ENCODE data around the gene UNC93A. TPM values are rescaled to one million over a fixed set of nuclear protein-coding genes. Genes with fewer than 3 reads are reported as not detected.
"Not testable (repeated sequence)": the region's sequence is repeated elsewhere in the genome, so short reads cannot be mapped to it uniquely, and the experiment has no call there.

The UNC93A gene
- total RNA-seq, 2 experiments from 2014 or later = not detected

- Mint-ChIP-seq H3K27me3 (no peaks in the 10 kb centered on the region), H3K27ac (no peak overlapping the region), H3K36me3 (ENCODE audit: low read depth) (no peaks in the 10 kb centered on the region), H3K4me1 (ENCODE audit: low read depth) (no peaks in the 10 kb centered on the region), H3K9me3 (no peaks in the 10 kb centered on the region), H3K4me3 (no peak overlapping the region)
- intact Hi-C loops (cut with micrococcal nuclease) = no loop called here
- DNase-seq = no peak
- POLR2A ChIA-PET = no interaction called here
- CTCF ChIA-PET = no interaction called here
- no peak for ATAC-seq
- no peak for TF ChIP-seq CTCF (IDR thresholded peaks at IDR 0.05)
Observed at GRCh38 chr6:167308207-167308606, 17.1 kb downstream of the UNC93A start.

- ATAC-seq; DNase-seq; H3K4me1 Mint-ChIP-seq (ENCODE audit: low read depth); H3K27ac Mint-ChIP-seq; H3K36me3 Mint-ChIP-seq (ENCODE audit: low read depth); H3K4me3 Mint-ChIP-seq; H3K9me3 Mint-ChIP-seq; POLR2A ChIA-PET; intact Hi-C loops (cut with micrococcal nuclease); H3K27me3 Mint-ChIP-seq: not testable (repeated sequence)
- CTCF ChIA-PET = interaction anchor here (0.7 kb wide), 1 partner anchor 18 kb away, joined by 5 read pairs; the partner anchor contains the start of gene UNC93A
Observed at GRCh38 chr6:167309355-167310192, 18.5 kb downstream of the UNC93A start.

- intact Hi-C loops (cut with micrococcal nuclease) = no loop called here
- ChIA-PET CTCF (no interaction called here), POLR2A (no interaction called here)
- no peaks in the 10 kb centered on the region for H3K36me3 Mint-ChIP-seq (ENCODE audit: low read depth)
- no peak overlapping the region for H3K4me3 Mint-ChIP-seq
- DNase-seq (no peak), ATAC-seq (no peak)
- H3K9me3 Mint-ChIP-seq = no peaks in the 10 kb centered on the region
- H3K27me3 Mint-ChIP-seq = no peaks in the 10 kb centered on the region
- no peaks in the 10 kb centered on the region for H3K4me1 Mint-ChIP-seq (ENCODE audit: low read depth)
- no peak for TF ChIP-seq CTCF (IDR thresholded peaks at IDR 0.05)
- no peak overlapping the region for H3K27ac Mint-ChIP-seq
Observed at GRCh38 chr6:167311286-167311685, 20.2 kb downstream of the UNC93A start.

- intact Hi-C loops (cut with micrococcal nuclease); H3K4me1 Mint-ChIP-seq (ENCODE audit: low read depth); H3K27ac Mint-ChIP-seq; ATAC-seq; H3K36me3 Mint-ChIP-seq (ENCODE audit: low read depth); H3K27me3 Mint-ChIP-seq; H3K4me3 Mint-ChIP-seq; POLR2A ChIA-PET; CTCF ChIA-PET; H3K9me3 Mint-ChIP-seq; DNase-seq: not testable (repeated sequence)
Observed at GRCh38 chr6:167311691-167312090, 20.6 kb downstream of the UNC93A start.

GRCh38 chr6:167314180-167314821, 23.2 kb downstream of the UNC93A start:
- Mint-ChIP-seq H3K4me1 (ENCODE audit: low read depth) (no peaks in the 10 kb centered on the region), H3K27me3 (peaks cover 10% of the 10 kb centered on the region), H3K9me3 (no peaks in the 10 kb centered on the region), H3K4me3 (no peak overlapping the region), H3K27ac (no peak overlapping the region), H3K36me3 (ENCODE audit: low read depth) (no peaks in the 10 kb centered on the region)
- POLR2A ChIA-PET = no interaction called here
- TF ChIP-seq CTCF (IDR thresholded peaks at IDR 0.05) = no peak
- no peak for ATAC-seq
- no peak for DNase-seq
- CTCF ChIA-PET = no interaction called here
- intact Hi-C loops (cut with micrococcal nuclease) = no loop called here

GRCh38 chr6:167317172-167317571, 26.1 kb downstream of the UNC93A start:
- ATAC-seq (no peak), DNase-seq (no peak)
- no peaks in the 10 kb centered on the region for H3K9me3 Mint-ChIP-seq
- intact Hi-C loops (cut with micrococcal nuclease) = no loop called here
- POLR2A ChIA-PET = no interaction called here
- no peaks in the 10 kb centered on the region for H3K4me1 Mint-ChIP-seq (ENCODE audit: low read depth)
- peaks cover 10% of the 10 kb centered on the region for H3K27me3 Mint-ChIP-seq
- TF ChIP-seq CTCF (IDR thresholded peaks at IDR 0.05) = no peak
- H3K36me3 Mint-ChIP-seq (ENCODE audit: low read depth) = no peaks in the 10 kb centered on the region
- H3K27ac Mint-ChIP-seq = no peak overlapping the region
- CTCF ChIA-PET = no interaction called here
- no peak overlapping the region for H3K4me3 Mint-ChIP-seq

GRCh38 chr6:167318354-167318753, 27.2 kb downstream of the UNC93A start:
- H3K36me3 Mint-ChIP-seq (ENCODE audit: low read depth); H3K9me3 Mint-ChIP-seq; H3K27ac Mint-ChIP-seq; intact Hi-C loops (cut with micrococcal nuclease); CTCF ChIA-PET; H3K4me3 Mint-ChIP-seq; H3K27me3 Mint-ChIP-seq; DNase-seq; H3K4me1 Mint-ChIP-seq (ENCODE audit: low read depth); ATAC-seq; POLR2A ChIA-PET: not testable (repeated sequence)

GRCh38 chr6:167318856-167319255, 27.7 kb downstream of the UNC93A start:
- CTCF ChIA-PET, ATAC-seq: not testable (repeated sequence)

More at GRCh38 chr6:167318856-167319255, 27.7 kb downstream of the UNC93A start:
- DNase-seq; H3K36me3 Mint-ChIP-seq (ENCODE audit: low read depth); H3K27me3 Mint-ChIP-seq; H3K4me3 Mint-ChIP-seq; H3K27ac Mint-ChIP-seq; POLR2A ChIA-PET; H3K4me1 Mint-ChIP-seq (ENCODE audit: low read depth); intact Hi-C loops (cut with micrococcal nuclease); H3K9me3 Mint-ChIP-seq: not testable (repeated sequence)
